Stimulated activated naive B cell treated with anti-CD40 and anti-IgM and Interleukin-4, amounts not matched to agents 10 μg/mL and 1 μg/mL and 100 μg/mL, for 72 hours (primary cell): Measurements from ENCODE around the gene ROBO1.

ENCODE experiments used
- ATAC-seq, 2 donors: fragments of 150-1000 bp; cut with Tn5 transposase; replicated peaks; 2 replicates each; pipeline ENCODE4 v1.10.0; 2021; ENCODE audit warnings: moderate library complexity in 1 of 2
- DNase-seq: peaks from one replicate; pipeline ENCODE4 v3.0.0; 2021
- H3K27ac Mint-ChIP-seq: one replicate; pipeline ENCODE4 v1.8.0; 2022; ENCODE audit warnings: mild to moderate bottlenecking, mixed read lengths
- H3K27me3 Mint-ChIP-seq, 2 donors: one replicate each; pipeline ENCODE4 v1.8.0; 2022; ENCODE audit warnings: mixed read lengths in 2 of 2
- H3K36me3 Mint-ChIP-seq, 2 donors: one replicate each; pipeline ENCODE4 v1.8.0; 2022; ENCODE audit warnings: mixed read lengths in 2 of 2, mild to moderate bottlenecking in 1 of 2
- H3K4me1 Mint-ChIP-seq, 2 donors: one replicate each; pipeline ENCODE4 v1.8.0; 2022; ENCODE audit warnings: mixed read lengths in 2 of 2, mild to moderate bottlenecking in 1 of 2
- H3K4me3 Mint-ChIP-seq, 2 donors: one replicate each; pipeline ENCODE4 v1.8.0; 2022; ENCODE audit warnings: mild to moderate bottlenecking in 2 of 2, mixed read lengths in 2 of 2, moderate library complexity in 1 of 2
- H3K9me3 Mint-ChIP-seq, 2 donors: one replicate each; pipeline ENCODE4 v1.8.0; 2022; ENCODE audit warnings: mixed read lengths in 2 of 2, mild to moderate bottlenecking in 1 of 2

ROBO1 gene

GRCh38 chr3:79297245-79297960, 470.4 kb downstream of the ROBO1 start:
- H3K27ac Mint-ChIP-seq, result no peak overlapping the region
- no peak overlapping the region for H3K4me3 Mint-ChIP-seq
- no peak for ATAC-seq
- no peaks in the 10 kb centered on the region for H3K27me3 Mint-ChIP-seq
- no peaks in the 10 kb centered on the region for H3K4me1 Mint-ChIP-seq
- DNase-seq, result no peak
- peaks cover 8 to 17% of the 10 kb centered on the region in 2 donors for H3K9me3 Mint-ChIP-seq
- no peaks in the 10 kb centered on the region for H3K36me3 Mint-ChIP-seq

DNA sequence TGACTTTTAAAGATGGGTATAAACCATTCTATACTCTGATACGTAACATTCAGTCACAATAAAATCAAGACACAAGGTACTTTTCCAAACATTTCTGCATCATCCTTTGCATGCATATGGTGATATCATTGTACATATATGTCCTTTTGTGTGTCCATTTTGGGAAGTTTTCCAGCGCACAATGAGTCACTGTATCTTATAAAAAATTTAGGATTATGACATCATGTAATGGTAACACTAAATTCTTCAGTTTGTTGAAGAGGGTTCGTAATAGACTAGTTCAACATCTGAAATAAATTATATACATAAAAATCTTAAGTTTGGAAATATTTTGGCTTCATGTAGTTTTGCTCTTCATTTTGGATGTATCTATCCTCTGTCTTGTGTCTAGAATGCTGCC, 480.9 kb downstream of the ROBO1 start:
- Mint-ChIP-seq H3K4me1 (no peaks in the 10 kb centered on the region), H3K9me3 (peaks cover 4 to 6% of the 10 kb centered on the region in 2 donors), H3K36me3 (no peaks in the 10 kb centered on the region), H3K27me3 (no peaks in the 10 kb centered on the region), H3K27ac (no peak overlapping the region), H3K4me3 (no peak overlapping the region)
- ATAC-seq (no peak), DNase-seq (no peak)

GRCh38 chr3:79285871-79286270, 481.9 kb downstream of the ROBO1 start:
- Mint-ChIP-seq H3K9me3 (peaks cover 2 to 6% of the 10 kb centered on the region in 2 donors), H3K4me1 (no peaks in the 10 kb centered on the region), H3K4me3 (no peak overlapping the region), H3K27me3 (no peaks in the 10 kb centered on the region), H3K27ac (no peak overlapping the region), H3K36me3 (no peaks in the 10 kb centered on the region)
- DNase-seq, result no peak
- no peak for ATAC-seq

- DNase-seq, result no peak
- Mint-ChIP-seq H3K27ac (no peak overlapping the region), H3K4me1 (no peaks in the 10 kb centered on the region), H3K36me3 (no peaks in the 10 kb centered on the region), H3K9me3 (peaks cover 2 to 6% of the 10 kb centered on the region in 2 donors), H3K27me3 (no peaks in the 10 kb centered on the region), H3K4me3 (no peak overlapping the region)
- ATAC-seq, result no peak
These were observed 482.4 kb downstream of the ROBO1 start for GRCh38 chr3:79285380-79285779.

DNA sequence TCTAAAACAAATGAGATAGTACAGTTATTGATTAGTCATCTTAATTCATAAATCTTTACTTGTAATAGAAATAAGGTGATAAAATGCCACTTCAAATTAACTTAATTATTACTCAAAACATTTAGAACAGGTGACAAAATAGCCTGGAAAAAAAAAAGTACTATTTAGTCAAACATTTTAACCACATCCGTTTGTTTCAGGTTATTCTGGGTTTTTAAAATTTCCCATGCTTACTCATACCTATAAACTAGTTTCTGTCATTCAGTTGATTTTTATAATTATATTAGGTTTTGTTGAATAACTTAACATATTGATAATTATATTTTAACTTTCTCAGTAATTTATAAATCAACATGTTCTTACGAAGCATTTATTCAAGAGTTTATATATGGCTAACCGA, 483.0 kb downstream of the ROBO1 start:
- H3K4me1 Mint-ChIP-seq, result no peaks in the 10 kb centered on the region
- DNase-seq, result no peak
- ATAC-seq, result no peak
- no peak overlapping the region for H3K27ac Mint-ChIP-seq
- H3K36me3 Mint-ChIP-seq, result no peaks in the 10 kb centered on the region
- H3K27me3 Mint-ChIP-seq, result no peaks in the 10 kb centered on the region
- H3K9me3 Mint-ChIP-seq, result peaks cover 0 to 6% of the 10 kb centered on the region in 2 donors
- no peak overlapping the region for H3K4me3 Mint-ChIP-seq

GRCh38 chr3:79278681-79279080, 489.1 kb downstream of the ROBO1 start:
- Mint-ChIP-seq H3K4me3 (no peak overlapping the region), H3K4me1 (no peaks in the 10 kb centered on the region), H3K27ac (no peak overlapping the region), H3K27me3 (no peaks in the 10 kb centered on the region), H3K9me3 (peaks cover 1 to 6% of the 10 kb centered on the region in 2 donors), H3K36me3 (no peaks in the 10 kb centered on the region)
- DNase-seq (no peak), ATAC-seq (no peak)

DNA sequence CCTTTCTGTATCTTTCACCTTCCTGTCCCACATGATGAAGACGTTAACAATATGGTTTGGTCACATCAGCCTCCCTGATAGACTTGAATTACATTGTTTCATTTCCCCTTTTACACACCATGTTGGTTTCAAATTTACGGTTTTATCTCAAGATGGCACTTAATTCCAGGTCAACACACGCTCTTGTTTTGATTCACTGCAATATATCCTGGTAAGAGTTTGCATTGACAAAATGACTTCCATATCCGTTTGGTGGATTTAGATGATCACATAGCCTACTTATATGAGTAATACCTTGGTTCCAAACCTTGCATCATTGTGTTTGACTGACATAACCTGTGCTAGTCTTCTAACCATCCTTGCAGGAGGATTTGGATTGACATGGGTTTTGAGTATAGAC, 499.4 kb downstream of the ROBO1 start:
- H3K9me3 Mint-ChIP-seq, result peaks cover 0 to 4% of the 10 kb centered on the region in 2 donors
- ATAC-seq (no peak), DNase-seq (no peak)
- no peak overlapping the region for H3K27ac Mint-ChIP-seq
- H3K36me3 Mint-ChIP-seq, result no peaks in the 10 kb centered on the region
- no peak overlapping the region for H3K4me3 Mint-ChIP-seq
- no peaks in the 10 kb centered on the region for H3K4me1 Mint-ChIP-seq
- no peaks in the 10 kb centered on the region for H3K27me3 Mint-ChIP-seq

GRCh38 chr3:79264892-79265291, 502.9 kb downstream of the ROBO1 start:
- H3K9me3 Mint-ChIP-seq, result peaks cover 0 to 2% of the 10 kb centered on the region in 2 donors
- no peaks in the 10 kb centered on the region for H3K36me3 Mint-ChIP-seq
- DNase-seq (no peak), ATAC-seq (no peak)
- H3K4me3 Mint-ChIP-seq, result no peak overlapping the region
- H3K4me1 Mint-ChIP-seq, result no peaks in the 10 kb centered on the region
- no peaks in the 10 kb centered on the region for H3K27me3 Mint-ChIP-seq
- no peak overlapping the region for H3K27ac Mint-ChIP-seq

DNA sequence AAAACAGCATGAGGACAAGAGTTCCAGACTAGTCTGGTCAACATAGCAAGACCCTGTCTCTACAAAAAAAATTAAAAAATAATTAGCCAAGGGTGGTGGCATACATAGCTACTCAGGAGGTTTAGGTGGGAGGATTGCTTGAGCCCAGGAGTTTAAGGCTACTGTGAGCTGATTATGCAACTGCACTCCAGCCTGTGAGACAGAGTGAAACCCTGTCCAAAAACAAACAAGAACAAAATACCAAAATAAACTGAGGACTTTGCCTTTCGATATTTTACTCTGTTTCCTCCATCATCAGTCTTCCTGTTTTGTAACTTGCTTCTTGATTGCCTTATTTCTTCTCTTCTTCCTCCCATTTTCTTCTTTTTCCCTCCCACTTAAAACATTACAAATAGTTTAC, 504.4 kb downstream of the ROBO1 start:
- Mint-ChIP-seq H3K9me3 (peaks cover 0 to 2% of the 10 kb centered on the region in 2 donors), H3K27me3 (no peaks in the 10 kb centered on the region), H3K27ac (no peak overlapping the region), H3K4me1 (no peaks in the 10 kb centered on the region), H3K4me3 (no peak overlapping the region), H3K36me3 (no peaks in the 10 kb centered on the region)
- no peak for DNase-seq
- no peak for ATAC-seq

GRCh38 chr3:79258479-79258878, 509.3 kb downstream of the ROBO1 start:
- no peak overlapping the region for H3K27ac Mint-ChIP-seq
- no peak for DNase-seq
- peaks cover 2 to 3% of the 10 kb centered on the region in 2 donors for H3K9me3 Mint-ChIP-seq
- H3K36me3 Mint-ChIP-seq, result no peaks in the 10 kb centered on the region
- H3K4me1 Mint-ChIP-seq, result no peaks in the 10 kb centered on the region
- no peak for ATAC-seq
- no peaks in the 10 kb centered on the region for H3K27me3 Mint-ChIP-seq
- no peak overlapping the region for H3K4me3 Mint-ChIP-seq

DNA sequence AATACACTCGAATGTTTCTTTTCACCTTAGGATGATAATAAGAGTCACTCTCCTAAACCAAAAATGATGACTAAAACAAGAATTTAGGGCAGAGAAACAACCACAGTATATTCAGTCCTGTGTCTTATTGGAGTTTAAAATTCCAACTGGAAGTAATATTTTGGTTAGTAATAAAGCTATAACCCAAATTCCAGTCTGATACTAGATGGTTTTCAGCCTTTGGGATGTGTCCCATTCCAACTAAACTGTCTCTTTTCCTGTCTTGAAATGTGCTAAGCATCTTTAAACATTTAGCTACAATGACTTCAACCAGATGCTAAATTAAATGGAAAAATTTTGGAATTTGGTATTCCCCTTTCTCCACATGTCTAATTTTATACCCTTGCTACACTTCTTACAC, 510.0 kb downstream of the ROBO1 start:
- Mint-ChIP-seq H3K27ac (no peak overlapping the region), H3K4me3 (no peak overlapping the region), H3K36me3 (no peaks in the 10 kb centered on the region), H3K4me1 (no peaks in the 10 kb centered on the region), H3K27me3 (no peaks in the 10 kb centered on the region), H3K9me3 (peaks cover 2 to 3% of the 10 kb centered on the region in 2 donors)
- no peak for ATAC-seq
- DNase-seq, result no peak

DNA sequence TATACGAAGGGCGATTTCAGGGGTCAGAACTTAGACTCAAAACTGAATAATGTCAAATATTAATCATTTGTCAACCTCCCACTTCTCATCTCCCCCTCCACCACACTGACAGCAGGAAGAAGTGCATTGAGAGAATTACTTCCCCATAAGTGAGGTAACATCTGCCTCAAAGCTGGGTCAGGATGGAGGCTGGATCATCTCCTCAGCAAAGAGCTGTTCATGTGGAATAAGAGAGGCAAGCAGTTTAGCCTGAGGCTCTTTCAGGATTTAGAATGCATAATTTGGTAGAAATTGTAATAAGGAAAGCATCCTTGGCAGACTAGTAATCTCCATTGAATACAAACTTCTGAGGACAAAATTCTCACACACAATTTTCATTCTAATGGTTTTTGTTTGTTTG, 512.1 kb downstream of the ROBO1 start:
- no peak for ATAC-seq
- Mint-ChIP-seq H3K36me3 (no peaks in the 10 kb centered on the region), H3K27me3 (no peaks in the 10 kb centered on the region)

GRCh38 chr3:79255292-79255691, 512.5 kb downstream of the ROBO1 start:
- no peak overlapping the region for H3K27ac Mint-ChIP-seq
- no peaks in the 10 kb centered on the region for H3K4me1 Mint-ChIP-seq

More for the DNA sequence above, 512.1 kb downstream of the ROBO1 start:
- Mint-ChIP-seq H3K4me3 (no peak overlapping the region), H3K4me1 (no peaks in the 10 kb centered on the region), H3K9me3 (peaks cover 0 to 3% of the 10 kb centered on the region in 2 donors), H3K27ac (no peak overlapping the region)
- no peak for DNase-seq

DNA sequence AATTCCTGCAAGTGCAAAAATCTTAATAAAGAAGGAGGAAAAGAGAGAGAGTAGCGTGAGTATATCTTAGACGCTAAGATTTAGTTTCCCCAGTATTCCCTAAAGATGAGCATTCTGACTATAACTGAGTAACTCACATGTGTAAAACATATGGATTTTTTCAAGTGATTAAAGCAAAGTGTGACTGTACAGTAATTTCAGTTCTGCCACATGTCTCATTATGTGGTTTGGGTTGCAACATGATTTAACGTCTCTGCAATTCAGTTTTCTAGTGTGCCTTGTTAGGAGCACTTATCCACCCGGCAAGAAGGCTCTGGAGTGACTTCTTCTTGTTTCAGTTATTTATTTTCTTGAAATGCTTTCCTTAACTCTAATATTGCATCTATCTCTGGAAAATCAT, 514.1 kb downstream of the ROBO1 start:
- Mint-ChIP-seq H3K27me3 (no peaks in the 10 kb centered on the region), H3K9me3 (peaks cover 0 to 6% of the 10 kb centered on the region in 2 donors), H3K27ac (no peak overlapping the region), H3K4me3 (no peak overlapping the region), H3K36me3 (no peaks in the 10 kb centered on the region), H3K4me1 (no peaks in the 10 kb centered on the region)
- no peak for DNase-seq
- no peak for ATAC-seq

More at GRCh38 chr3:79255292-79255691, 512.5 kb downstream of the ROBO1 start:
- ATAC-seq (no peak), DNase-seq (no peak)
- Mint-ChIP-seq H3K36me3 (no peaks in the 10 kb centered on the region), H3K9me3 (peaks cover 0 to 3% of the 10 kb centered on the region in 2 donors), H3K27me3 (no peaks in the 10 kb centered on the region), H3K4me3 (no peak overlapping the region)

DNA sequence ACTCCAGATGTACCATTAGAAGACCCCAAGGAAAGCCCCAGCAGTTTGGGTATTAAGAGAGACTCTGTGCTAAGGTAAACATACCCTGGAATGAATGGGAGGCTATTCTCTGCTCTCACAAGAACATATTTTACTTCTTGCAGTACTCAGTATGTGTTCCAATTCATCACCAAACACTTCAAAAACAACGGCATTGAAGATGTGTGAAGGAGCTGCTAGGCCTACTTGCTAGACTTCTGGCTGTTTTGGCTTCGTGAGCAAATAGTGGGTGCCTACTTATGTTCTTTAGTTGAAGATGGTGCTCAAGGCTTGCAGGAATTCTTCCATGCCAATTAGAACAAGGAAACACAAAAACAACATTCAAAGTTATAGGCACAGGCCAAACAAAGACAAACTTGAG, 514.5 kb downstream of the ROBO1 start:
- Mint-ChIP-seq H3K4me1 (no peaks in the 10 kb centered on the region), H3K27ac (no peak overlapping the region), H3K4me3 (no peak overlapping the region), H3K27me3 (no peaks in the 10 kb centered on the region), H3K36me3 (no peaks in the 10 kb centered on the region), H3K9me3 (peaks cover 0 to 6% of the 10 kb centered on the region in 2 donors)
- ATAC-seq (no peak), DNase-seq (no peak)
